Measurements from ENCODE around the gene GABRG3.
"Not testable (repeated sequence)": the region's sequence is repeated elsewhere in the genome, so short reads cannot be mapped to it uniquely, and the experiment has no call there.

Gene GABRG3

DNA sequence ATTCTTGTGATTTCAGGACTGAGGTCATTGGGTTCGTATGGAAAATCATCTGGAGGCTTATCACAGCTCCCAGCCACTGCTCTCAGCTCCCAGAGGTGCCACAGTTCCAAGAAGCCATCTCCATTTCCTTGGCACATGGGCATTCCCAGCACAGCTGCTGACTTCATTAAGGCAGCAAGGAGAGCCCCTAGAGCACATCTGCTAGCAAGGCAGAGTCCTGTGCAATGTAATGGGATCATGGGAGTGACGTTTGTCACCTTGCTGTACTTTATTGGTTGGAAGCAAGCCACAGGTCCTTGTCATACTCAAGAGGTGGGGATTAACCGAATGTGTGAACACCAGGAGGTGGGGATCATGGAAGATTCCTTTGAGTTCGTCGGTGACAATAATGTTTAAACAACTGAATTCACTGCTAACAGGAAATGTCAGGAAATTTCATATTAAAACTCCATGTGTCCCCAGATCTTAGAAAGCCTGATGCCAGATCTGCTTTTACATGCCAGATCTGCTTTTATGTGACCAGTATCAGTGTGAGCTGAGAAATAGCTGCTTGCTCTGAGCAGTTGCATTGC, 148.8 kb downstream of the GABRG3 start:
- DNase-seq: no peak

- DNase-seq: no peak
Observed at GRCh38 chr15:27121672-27122071, 150.7 kb downstream of the GABRG3 start.

- DNase-seq: no peak
Observed at GRCh38 chr15:27123291-27123690, 152.3 kb downstream of the GABRG3 start.

DNA sequence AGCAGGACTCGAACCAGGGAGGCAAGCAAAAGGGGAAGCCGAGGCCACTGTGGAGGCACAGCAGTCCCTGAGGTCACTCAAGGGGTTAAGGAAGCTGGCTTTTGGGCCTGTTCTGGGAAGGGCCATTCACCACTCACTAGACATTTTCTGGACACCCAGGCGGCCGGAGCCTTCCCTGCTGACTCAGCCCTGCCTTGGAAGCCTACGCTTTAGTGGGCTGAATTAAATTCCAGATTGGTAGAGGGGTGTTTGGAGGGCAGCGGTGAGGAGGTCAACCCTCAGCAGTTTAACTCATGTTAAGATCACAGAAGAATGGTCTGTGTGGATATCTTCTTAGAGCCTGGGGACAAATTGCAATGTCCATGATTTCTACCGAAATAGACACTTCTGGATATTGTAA, 152.8 kb downstream of the GABRG3 start:
- no peak for DNase-seq

GRCh38 chr15:27124287-27124871, 153.4 kb downstream of the GABRG3 start:
- DNase-seq: no peak

GRCh38 chr15:27125185-27125584, 154.2 kb downstream of the GABRG3 start:
- no peak for DNase-seq

- DNase-seq: no peak
Observed at GRCh38 chr15:27126449-27126848, 155.5 kb downstream of the GABRG3 start.

DNA sequence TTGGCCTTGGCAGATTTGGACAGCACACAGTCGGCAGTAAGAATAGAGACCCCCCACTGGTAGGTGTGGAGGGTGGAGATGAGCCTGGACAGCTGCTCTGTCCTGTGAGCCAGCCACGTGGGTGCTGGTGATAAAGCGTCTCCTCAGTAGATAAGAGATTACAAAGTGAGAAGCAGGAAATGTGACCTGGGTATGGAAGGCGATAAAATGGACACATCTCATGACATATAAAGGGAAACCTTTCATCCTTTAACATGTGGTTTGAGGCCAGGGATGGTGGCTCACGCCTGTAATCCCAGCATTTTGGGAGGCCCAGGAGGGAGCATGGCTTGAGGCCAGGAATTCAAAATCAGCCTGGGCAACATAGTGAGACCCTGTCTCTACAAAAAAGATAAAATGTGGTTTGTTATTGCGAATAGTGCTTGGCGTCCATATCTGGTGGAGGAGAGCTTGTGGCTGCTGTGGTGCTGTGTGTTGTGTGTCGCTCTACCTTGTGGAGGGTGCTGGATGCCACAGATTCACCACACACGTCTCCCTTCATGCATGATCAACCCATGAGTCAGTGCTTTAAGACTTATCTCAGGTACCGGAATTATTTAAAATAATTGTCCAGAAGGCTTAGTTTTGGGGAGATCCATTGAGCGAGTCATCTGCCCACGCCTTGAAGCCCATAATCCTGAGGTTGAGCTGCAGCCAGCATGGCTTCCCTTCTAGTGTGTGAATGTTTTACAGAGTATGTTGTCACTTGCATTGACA, 157.0 kb downstream of the GABRG3 start:
- no peak for DNase-seq

- no peak for DNase-seq
Observed at GRCh38 chr15:27133249-27133648, 162.3 kb downstream of the GABRG3 start.

- DNase-seq: no peak
Observed at GRCh38 chr15:27134481-27134880, 163.5 kb downstream of the GABRG3 start.

DNA sequence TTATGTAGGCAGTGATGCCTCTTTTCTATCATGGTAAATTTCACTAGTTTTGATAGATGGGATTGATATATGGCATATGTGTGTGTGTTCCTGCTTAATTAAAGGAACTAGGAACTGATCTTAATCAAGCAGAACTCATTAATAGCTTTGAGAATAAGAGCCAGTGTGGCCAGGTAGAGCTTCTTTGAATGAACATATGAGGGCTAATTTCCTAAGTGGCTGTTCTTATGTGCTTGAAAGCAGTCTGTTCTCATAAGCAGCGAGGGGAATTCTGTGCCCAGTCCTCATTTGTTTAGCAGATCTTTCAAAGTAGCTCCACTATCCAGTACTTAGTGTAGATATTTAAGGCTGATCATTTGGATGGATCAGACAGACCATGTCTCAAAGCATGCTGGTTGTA, 164.2 kb downstream of the GABRG3 start:
- DNase-seq: no peak

DNA sequence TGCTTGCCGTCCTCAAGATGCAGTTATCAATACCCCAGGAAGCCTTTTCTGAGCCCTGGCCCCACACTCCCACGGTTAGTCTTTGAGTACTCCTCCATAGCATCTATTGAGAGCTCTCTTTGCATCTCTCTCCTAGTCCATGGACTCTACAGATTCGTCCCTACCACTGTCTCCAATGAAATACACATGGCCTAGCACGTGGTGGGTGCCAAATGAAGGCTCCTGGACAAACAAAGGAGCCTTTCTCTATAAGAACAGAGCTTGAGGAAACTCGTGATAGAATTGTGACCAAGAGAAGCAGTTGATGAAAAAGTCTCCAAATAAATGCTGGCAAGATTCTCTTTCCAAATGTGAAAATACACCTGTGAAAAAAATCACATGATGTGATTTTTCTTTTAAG, 166.1 kb downstream of the GABRG3 start:
- no peak for DNase-seq

DNA sequence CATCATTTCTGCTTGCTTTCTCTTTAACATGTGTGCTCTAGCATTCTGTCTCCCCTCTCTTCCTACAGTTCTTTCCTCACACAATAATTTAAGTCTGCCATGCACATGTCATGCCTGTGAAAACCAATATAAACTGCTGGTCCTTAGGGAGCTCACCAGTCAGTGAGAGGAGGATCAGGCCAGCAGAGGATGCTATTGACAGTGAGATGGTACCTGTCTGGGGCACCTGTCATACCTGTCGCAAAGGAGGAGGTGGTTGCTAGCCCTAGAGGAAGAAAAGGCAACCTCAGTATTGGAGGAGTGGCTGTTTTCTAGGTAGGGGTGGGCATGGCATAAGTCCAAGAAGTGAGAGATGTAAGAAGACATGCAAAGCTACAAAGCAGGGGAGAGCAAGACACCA, 194.6 kb downstream of the GABRG3 start:
- DNase-seq: no peak

DNA sequence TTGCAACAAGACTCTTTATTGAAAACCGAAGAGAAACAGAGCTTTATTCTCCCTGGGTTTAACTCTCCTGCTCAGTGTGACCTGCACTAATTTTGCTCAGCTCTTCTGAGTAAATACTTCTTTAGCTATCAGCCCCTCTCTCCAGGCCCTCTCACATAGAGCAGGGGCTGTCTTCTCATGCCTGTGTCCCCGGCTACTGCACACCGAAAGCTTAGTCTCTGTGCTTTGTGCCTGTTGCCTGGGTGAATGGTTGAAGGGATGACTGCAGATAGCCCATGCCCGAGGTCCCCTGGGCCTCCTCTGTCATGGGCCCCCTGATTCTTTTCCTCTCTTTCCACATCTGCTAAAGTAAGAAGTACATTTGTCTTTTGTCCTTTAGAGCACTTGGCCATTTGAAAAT, 195.9 kb downstream of the GABRG3 start:
- DNase-seq: no peak

DNA sequence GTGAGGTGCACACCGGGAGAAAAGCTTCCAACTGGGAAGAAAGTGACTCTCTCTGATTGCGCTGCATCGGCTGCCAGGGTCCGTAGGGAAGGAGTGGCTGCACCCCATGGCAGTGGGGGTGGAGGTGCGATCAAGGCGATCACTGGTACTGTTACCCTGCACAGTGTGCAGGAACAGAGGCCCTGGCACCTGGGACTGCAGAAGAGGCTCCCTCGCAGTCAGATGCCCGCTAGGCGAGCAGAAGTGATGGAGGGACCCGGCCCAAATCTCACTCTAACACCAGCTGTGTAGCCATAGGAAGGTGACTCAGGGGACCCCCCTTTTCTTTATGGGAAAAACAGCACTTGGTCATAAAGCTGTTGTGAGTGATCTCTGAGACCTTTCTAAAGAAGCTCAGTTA, 196.8 kb downstream of the GABRG3 start:
- DNase-seq: no peak

GRCh38 chr15:27170851-27171250, 199.9 kb downstream of the GABRG3 start:
- DNase-seq: no peak

- no peak for DNase-seq
Observed at GRCh38 chr15:27172821-27173220, 201.8 kb downstream of the GABRG3 start.

DNA sequence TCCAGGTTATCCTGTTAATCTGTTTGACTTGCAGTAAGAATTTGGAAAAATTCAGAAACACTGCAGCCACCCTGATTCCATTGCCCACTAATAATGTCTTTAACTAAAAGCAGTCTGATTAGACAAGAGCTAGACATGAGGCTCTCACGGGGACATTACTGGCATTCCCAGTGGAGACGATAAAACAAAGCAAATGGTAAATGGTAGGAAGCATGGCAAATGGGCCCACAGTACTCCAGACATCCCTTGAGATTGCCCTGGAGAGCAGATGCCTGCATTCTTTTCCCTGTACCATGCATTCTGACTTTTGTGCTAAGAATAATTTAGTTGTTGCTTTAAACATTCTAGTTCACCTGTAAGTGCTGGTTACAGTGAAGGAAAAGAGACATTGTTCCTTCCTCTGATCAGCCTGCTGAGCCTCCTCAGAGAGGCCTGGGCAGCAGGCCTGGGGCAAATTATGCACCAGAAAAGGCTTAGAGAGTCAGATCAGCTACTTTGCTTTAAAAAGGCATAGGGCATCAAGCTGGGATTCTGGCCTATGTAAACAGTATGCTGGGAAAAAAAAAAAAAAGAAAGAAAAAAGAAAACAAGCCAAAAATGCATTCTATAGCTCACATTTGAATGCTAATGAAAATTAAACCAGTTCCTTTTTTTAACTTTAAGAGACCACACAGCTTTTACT, 204.6 kb downstream of the GABRG3 start:
- no peak for DNase-seq

GRCh38 chr15:27176785-27177406, 205.9 kb downstream of the GABRG3 start:
- DNase-seq: no peak

- no peak for DNase-seq
Observed at GRCh38 chr15:27179789-27180188, 208.8 kb downstream of the GABRG3 start.

DNA sequence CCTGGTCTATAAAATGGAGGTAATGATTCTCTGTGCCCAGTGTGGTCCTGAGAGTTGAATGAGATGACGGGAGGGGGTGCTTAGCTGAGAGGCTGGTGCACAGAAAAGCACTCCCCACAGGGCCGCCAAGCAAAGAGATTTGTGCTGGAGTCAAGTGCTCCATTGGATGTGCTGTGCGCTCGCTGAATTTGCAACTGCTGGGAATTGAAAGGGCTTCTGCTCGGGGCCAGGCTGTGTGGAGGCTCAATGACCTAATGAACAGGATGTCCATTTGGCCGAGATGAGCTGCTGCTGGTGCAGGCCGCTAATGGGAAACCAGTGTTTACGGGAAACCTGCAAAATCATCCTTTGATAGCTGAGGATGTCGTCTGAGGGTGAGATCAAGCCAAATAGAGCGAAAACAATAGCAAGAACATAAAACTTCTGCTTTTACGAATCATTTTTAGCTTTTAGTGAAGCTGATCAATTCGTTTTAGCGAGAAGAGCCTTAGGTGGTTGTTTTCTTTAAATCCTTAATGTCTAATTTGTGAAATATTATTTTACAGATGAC, 211.7 kb downstream of the GABRG3 start:
- DNase-seq: no peak

GRCh38 chr15:27183201-27183600, 212.2 kb downstream of the GABRG3 start:
- no peak for DNase-seq

- DNase-seq: not testable (repeated sequence)
Observed at GRCh38 chr15:27191515-27191914, 220.5 kb downstream of the GABRG3 start.
